Measurements from ENCODE around the gene TMTC1. TPM values are rescaled to one million over a fixed set of nuclear protein-coding genes. Genes with fewer than 3 reads are reported as not detected.

The TMTC1 gene
- total RNA-seq, 2 experiments from 2014 or later = not detected

GRCh38 chr12:29734734-29735133, 49.0 kb downstream of the TMTC1 start:
- no peak for ATAC-seq
- POLR2A ChIA-PET = no interaction called here
- H3K36me3 Mint-ChIP-seq (ENCODE audit: low read depth) = no peaks in the 10 kb centered on the region

DNA sequence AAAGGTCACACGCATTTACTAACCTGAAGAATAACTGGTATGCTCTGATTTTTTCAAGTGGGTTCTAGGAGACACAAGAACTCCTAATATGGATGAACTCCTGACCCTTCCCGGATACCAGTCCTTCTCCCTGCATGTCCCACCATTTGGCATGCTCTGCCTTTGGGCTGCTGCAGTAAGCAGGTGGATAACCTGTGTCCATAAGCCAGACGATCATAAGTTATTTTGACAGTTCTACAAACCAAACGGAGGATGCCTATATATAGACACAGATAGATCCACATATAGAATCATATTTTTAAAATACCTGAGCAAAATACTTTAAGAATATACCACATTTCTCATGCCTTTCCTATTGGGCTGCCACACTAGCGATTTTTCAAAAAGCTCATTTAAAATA, 49.4 kb downstream of the TMTC1 start:
- Mint-ChIP-seq H3K9me3 (no peaks in the 10 kb centered on the region), H3K4me3 (no peak overlapping the region), H3K4me1 (ENCODE audit: low read depth) (no peaks in the 10 kb centered on the region), H3K27me3 (no peaks in the 10 kb centered on the region), H3K36me3 (ENCODE audit: low read depth) (no peaks in the 10 kb centered on the region), H3K27ac (no peak overlapping the region)
- ATAC-seq = no peak
- no peak for DNase-seq
- CTCF ChIA-PET = no interaction called here
- intact Hi-C loops (cut with micrococcal nuclease) = no loop called here
- TF ChIP-seq CTCF (IDR thresholded peaks at IDR 0.05) = no peak
- POLR2A ChIA-PET = no interaction called here

More at GRCh38 chr12:29734734-29735133, 49.0 kb downstream of the TMTC1 start:
- no peaks in the 10 kb centered on the region for H3K9me3 Mint-ChIP-seq
- no peak overlapping the region for H3K4me3 Mint-ChIP-seq
- no peak overlapping the region for H3K27ac Mint-ChIP-seq
- DNase-seq = no peak
- CTCF ChIA-PET = no interaction called here
- no peak for TF ChIP-seq CTCF (IDR thresholded peaks at IDR 0.05)
- no peaks in the 10 kb centered on the region for H3K4me1 Mint-ChIP-seq (ENCODE audit: low read depth)
- no peaks in the 10 kb centered on the region for H3K27me3 Mint-ChIP-seq
- intact Hi-C loops (cut with micrococcal nuclease) = no loop called here

DNA sequence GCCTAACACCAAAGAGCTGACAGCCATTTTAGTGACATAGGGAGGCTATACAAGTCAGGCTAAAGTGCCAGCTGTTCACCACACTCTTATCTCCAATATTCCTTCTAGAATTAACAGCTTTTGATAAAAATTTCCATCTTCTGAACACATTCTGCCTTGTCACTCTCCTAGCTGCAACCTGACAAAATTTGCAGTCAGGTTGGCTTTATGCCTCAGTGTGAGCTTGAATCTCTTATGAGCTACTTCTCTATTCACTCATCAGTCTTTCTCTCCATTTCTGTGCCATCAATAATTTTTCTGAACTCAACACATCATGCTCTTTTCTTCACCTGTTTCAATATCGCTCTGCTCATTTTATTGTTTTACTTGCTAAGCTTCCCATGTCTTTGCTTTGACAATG, 50.2 kb downstream of the TMTC1 start:
- POLR2A ChIA-PET = no interaction called here
- H3K4me3 Mint-ChIP-seq = no peak overlapping the region
- peaks cover 2% of the 10 kb centered on the region for H3K27me3 Mint-ChIP-seq
- H3K4me1 Mint-ChIP-seq (ENCODE audit: low read depth) = no peaks in the 10 kb centered on the region
- no peaks in the 10 kb centered on the region for H3K9me3 Mint-ChIP-seq
- ATAC-seq (no peak), DNase-seq (no peak)
- CTCF ChIA-PET = no interaction called here
- no peak overlapping the region for H3K27ac Mint-ChIP-seq
- no peak for TF ChIP-seq CTCF (IDR thresholded peaks at IDR 0.05)
- intact Hi-C loops (cut with micrococcal nuclease) = no loop called here
- no peaks in the 10 kb centered on the region for H3K36me3 Mint-ChIP-seq (ENCODE audit: low read depth)

DNA sequence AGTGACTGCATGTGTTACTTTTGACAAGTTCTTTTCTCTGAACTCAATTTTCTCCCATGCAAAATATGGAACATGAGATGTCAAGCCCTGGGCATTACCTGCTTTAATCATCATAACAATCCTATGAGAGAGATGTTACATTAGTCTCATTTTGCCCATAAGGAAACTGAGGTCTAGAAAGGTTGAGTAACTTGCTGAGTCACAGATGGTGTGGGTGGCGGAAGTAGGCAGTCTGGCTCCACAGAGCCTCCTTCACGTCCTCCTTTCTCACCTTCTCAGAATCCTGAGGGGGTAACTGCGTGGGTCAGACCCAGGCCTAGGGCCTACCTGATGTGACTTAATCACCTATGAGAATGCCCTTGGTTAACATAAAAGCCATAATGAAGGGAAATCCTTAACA, 50.7 kb downstream of the TMTC1 start:
- ATAC-seq (no peak), DNase-seq (peak; percentile 14)
- intact Hi-C loops (cut with micrococcal nuclease) = no loop called here
- H3K9me3 Mint-ChIP-seq = no peaks in the 10 kb centered on the region
- H3K27ac Mint-ChIP-seq = no peak overlapping the region
- no peak overlapping the region for H3K4me3 Mint-ChIP-seq
- no peaks in the 10 kb centered on the region for H3K36me3 Mint-ChIP-seq (ENCODE audit: low read depth)
- ChIA-PET POLR2A (no interaction called here), CTCF (no interaction called here)
- peaks cover 2% of the 10 kb centered on the region for H3K27me3 Mint-ChIP-seq
- TF ChIP-seq CTCF (IDR thresholded peaks at IDR 0.05) = no peak
- no peaks in the 10 kb centered on the region for H3K4me1 Mint-ChIP-seq (ENCODE audit: low read depth)

DNA sequence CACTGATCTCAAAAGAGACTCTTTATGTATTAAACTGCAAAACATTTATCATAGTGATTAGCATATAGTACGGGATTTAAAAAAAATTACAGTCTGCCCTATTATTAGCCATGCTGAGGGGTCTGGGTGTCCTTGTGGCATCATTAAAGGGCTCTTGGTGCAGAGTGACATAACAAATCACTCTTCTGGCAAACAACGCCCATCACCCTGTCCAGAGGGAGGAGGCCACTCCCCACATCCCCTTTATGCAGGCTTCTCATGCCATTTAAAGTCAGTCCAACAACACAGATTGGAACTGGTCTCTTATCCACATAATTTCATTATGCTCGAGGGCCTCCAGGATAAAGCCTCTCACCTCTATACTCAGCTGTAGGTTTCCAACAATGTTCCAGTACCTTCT, 51.1 kb downstream of the TMTC1 start:
- H3K9me3 Mint-ChIP-seq = no peaks in the 10 kb centered on the region
- no peak for TF ChIP-seq CTCF (IDR thresholded peaks at IDR 0.05)
- H3K36me3 Mint-ChIP-seq (ENCODE audit: low read depth) = no peaks in the 10 kb centered on the region
- peaks cover 2% of the 10 kb centered on the region for H3K27me3 Mint-ChIP-seq
- no peak for ATAC-seq
- DNase-seq = no peak
- POLR2A ChIA-PET = no interaction called here
- no peaks in the 10 kb centered on the region for H3K4me1 Mint-ChIP-seq (ENCODE audit: low read depth)
- H3K27ac Mint-ChIP-seq = no peak overlapping the region
- CTCF ChIA-PET = no interaction called here
- H3K4me3 Mint-ChIP-seq = no peak overlapping the region
- intact Hi-C loops (cut with micrococcal nuclease) = no loop called here
